Subcutaneous abdominal adipose tissue (tissue), 5 donors: ENCODE measurements around the gene AHNAK.

Experiments used
- H3K27ac ChIP-seq: one replicate; pipeline ENCODE4 v1.7.0; 2013; ENCODE audit warnings: low read depth, mild to moderate bottlenecking, inconsistent platforms, low read length, moderate library complexity
- H3K27me3 ChIP-seq, 5 donors: one replicate each; pipeline ENCODE4 v1.7.0; 2013; ENCODE audit warnings: low read length in 5 of 5, inconsistent platforms in 1 of 5; ENCODE audit not compliant: control insufficient read depth in 5 of 5, insufficient read depth in 4 of 5
- H3K36me3 ChIP-seq, 5 donors: one replicate each; pipeline ENCODE4 v1.7.0; 2013; ENCODE audit warnings: low read length in 5 of 5; ENCODE audit not compliant: control insufficient read depth in 5 of 5, insufficient read depth in 5 of 5
- H3K4me1 ChIP-seq, 5 donors: one replicate each; pipeline ENCODE4 v1.7.0; 2013; ENCODE audit warnings: low read length in 5 of 5, mild to moderate bottlenecking in 3 of 5, moderate library complexity in 1 of 5; ENCODE audit not compliant: control insufficient read depth in 5 of 5, insufficient read depth in 5 of 5
- H3K4me3 ChIP-seq, 5 donors: one replicate each; pipeline ENCODE4 v1.7.0; 2013; ENCODE audit warnings: low read length in 5 of 5, low read depth in 1 of 5
- H3K9ac ChIP-seq, 5 donors: one replicate each; pipeline ENCODE4 v1.7.0; 2013; ENCODE audit warnings: low read length in 5 of 5, mild to moderate bottlenecking in 4 of 5, moderate library complexity in 3 of 5
- H3K9me3 ChIP-seq, 5 donors: one replicate each; pipeline ENCODE4 v1.7.0; 2013; ENCODE audit warnings: low read length in 5 of 5; ENCODE audit not compliant: control insufficient read depth in 5 of 5
- donor health status: healthy.
- donor health status: healthy.
- donor health status: healthy.
- donor health status: healthy.
- donor health status: healthy.

The AHNAK gene

GRCh38 chr11:62395885-62396551 lies 150.6 kb downstream of the AHNAK start:
- Histone ChIP-seq H3K27ac (peak overlapping the region; percentile 3), H3K4me1 (peaks cover 14 to 57% (median 52%) of the 10 kb centered on the region in 5 donors), H3K36me3 (peaks cover 0 to 8% (median 0%) of the 10 kb centered on the region in 5 donors), H3K9ac (no peak overlapping the region), H3K27me3 (no peaks in the 10 kb centered on the region), H3K9me3 (no peaks in the 10 kb centered on the region), H3K4me3 (no peak overlapping the region)

DNA sequence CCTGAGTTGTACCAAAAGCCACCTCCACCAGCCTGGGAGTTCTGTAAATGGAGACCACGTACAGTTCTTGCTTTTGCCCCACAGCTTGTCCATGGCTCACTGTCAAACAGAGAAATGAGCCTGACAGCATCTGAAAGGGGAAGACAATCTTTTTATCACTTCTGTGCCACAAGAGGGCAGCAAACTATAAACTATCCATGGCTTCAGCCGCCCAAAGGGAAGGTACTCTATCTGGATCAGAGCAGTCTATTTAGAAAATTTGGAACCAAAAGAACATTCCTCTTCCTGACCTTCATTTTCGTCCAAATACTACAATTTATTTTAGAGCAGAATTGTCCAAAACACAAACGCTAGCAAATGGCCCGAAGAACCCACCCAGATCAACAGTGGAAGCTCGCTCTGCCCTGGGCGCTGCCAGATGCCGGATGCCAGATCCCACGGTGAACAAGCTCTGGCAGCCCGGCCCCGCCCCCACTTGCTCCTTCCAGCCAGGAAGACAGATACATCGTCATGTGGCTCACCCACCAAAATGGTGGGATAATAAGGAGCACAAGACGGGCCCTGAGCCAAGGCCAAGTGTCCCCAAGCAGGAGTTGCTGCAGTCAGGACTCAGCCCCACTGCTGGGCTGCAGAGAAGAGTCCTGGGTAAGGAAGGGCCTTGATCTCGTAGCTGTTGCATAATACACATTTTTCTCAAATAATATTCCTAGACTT lies 151.6 kb downstream of the AHNAK start:
- H3K36me3 ChIP-seq, result peaks cover 0 to 8% (median 0%) of the 10 kb centered on the region in 5 donors
- no peaks in the 10 kb centered on the region for H3K27me3 ChIP-seq
- peak overlapping the region; percentile 44 to 65 (median 48) for H3K4me3 ChIP-seq
- H3K27ac ChIP-seq, result peak overlapping the region; percentile 85
- H3K4me1 ChIP-seq, result peaks cover 8 to 47% (median 41%) of the 10 kb centered on the region in 5 donors
- H3K9me3 ChIP-seq, result no peaks in the 10 kb centered on the region
- peak overlapping the region in 2 of 5 donors; percentile 49 to 51 for H3K9ac ChIP-seq

DNA sequence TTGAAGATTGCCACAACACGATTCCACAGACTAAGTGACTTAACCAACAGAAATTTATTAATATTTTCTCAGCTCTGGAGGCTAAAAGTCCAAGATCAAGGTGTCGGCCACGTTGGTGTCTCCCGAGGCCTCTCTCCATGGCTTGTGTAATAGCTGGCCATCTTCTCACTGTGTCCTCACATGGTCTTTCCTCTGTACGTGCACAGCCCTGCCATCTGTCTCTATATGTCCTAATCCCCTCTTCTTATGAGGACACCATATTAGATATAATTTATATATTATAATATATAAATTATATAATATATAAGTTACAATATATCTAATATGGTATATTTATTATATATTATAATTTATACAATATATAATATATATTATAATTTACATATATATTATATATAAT lies 152.9 kb downstream of the AHNAK start:
- no peaks in the 10 kb centered on the region for H3K9me3 ChIP-seq
- H3K36me3 ChIP-seq, result peaks cover 0 to 8% (median 0%) of the 10 kb centered on the region in 5 donors
- H3K27me3 ChIP-seq, result no peaks in the 10 kb centered on the region
- no peak overlapping the region for H3K27ac ChIP-seq
- no peak overlapping the region for H3K4me3 ChIP-seq
- H3K4me1 ChIP-seq, result peaks cover 3 to 34% (median 29%) of the 10 kb centered on the region in 5 donors
- no peak overlapping the region for H3K9ac ChIP-seq

GRCh38 chr11:62393061-62393611 lies 153.5 kb downstream of the AHNAK start:
- H3K4me3 ChIP-seq, result no peak overlapping the region
- no peaks in the 10 kb centered on the region for H3K9me3 ChIP-seq
- peak overlapping the region in 1 of 5 donors; percentile 18 for H3K9ac ChIP-seq
- peaks cover 3 to 28% (median 23%) of the 10 kb centered on the region in 5 donors for H3K4me1 ChIP-seq
- no peak overlapping the region for H3K27ac ChIP-seq
- no peaks in the 10 kb centered on the region for H3K27me3 ChIP-seq
- H3K36me3 ChIP-seq, result peaks cover 0 to 8% (median 0%) of the 10 kb centered on the region in 5 donors

DNA sequence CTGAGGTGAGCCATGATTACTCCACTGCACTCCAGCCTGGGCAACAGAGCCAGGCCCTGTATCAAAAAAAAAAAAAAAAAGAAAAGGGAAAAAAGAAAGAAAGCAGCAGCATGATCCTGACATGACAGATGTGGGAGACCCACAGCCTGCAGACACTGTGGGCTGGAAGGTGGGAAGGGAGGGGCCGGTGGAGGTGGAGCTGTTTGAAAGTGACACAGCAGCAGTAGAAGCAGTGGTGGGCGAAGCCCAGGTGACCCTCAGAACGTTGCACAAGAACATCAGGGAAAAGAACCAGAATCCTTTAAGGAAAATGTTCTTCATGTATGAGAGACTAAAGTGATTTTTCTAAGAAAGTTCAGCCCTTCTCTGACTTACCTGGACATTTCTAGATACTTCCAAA lies 154.1 kb downstream of the AHNAK start:
- Histone ChIP-seq H3K36me3 (peaks cover 0 to 8% (median 0%) of the 10 kb centered on the region in 5 donors), H3K9me3 (no peaks in the 10 kb centered on the region), H3K27me3 (no peaks in the 10 kb centered on the region), H3K27ac (no peak overlapping the region), H3K9ac (no peak overlapping the region), H3K4me3 (no peak overlapping the region), H3K4me1 (peaks cover 3 to 23% (median 17%) of the 10 kb centered on the region in 5 donors)

- Histone ChIP-seq H3K36me3 (peaks cover 0 to 8% (median 0%) of the 10 kb centered on the region in 5 donors), H3K27me3 (no peaks in the 10 kb centered on the region), H3K4me1 (peaks cover 3 to 21% (median 17%) of the 10 kb centered on the region in 5 donors), H3K27ac (no peak overlapping the region), H3K4me3 (no peak overlapping the region), H3K9me3 (no peaks in the 10 kb centered on the region), H3K9ac (no peak overlapping the region)
These were observed 154.8 kb downstream of the AHNAK start for GRCh38 chr11:62391642-62392425.

DNA sequence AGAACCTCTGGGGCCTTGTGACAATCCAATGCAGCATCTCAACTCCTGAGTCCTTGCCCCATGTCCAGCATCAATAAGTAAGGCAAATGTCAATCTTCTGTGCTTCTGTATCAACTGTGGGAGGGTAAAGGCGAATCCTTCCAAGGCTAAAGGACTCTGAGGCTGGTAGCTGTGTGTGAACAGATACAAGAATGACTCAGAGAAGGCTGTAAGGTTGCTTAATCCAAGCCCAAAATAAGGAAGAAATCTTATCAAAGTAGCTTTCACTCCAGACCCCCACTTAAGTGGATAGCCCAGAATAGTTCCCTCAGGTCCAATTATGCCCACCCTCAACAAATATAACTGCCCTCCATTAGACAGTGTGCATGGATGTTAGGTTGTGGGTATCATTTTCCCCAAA lies 155.9 kb downstream of the AHNAK start:
- H3K9ac ChIP-seq, result no peak overlapping the region
- no peaks in the 10 kb centered on the region for H3K9me3 ChIP-seq
- no peaks in the 10 kb centered on the region for H3K27me3 ChIP-seq
- peaks cover 0 to 8% (median 0%) of the 10 kb centered on the region in 5 donors for H3K36me3 ChIP-seq
- H3K4me3 ChIP-seq, result no peak overlapping the region
- no peak overlapping the region for H3K27ac ChIP-seq
- H3K4me1 ChIP-seq, result peaks cover 3 to 19% (median 17%) of the 10 kb centered on the region in 5 donors

DNA sequence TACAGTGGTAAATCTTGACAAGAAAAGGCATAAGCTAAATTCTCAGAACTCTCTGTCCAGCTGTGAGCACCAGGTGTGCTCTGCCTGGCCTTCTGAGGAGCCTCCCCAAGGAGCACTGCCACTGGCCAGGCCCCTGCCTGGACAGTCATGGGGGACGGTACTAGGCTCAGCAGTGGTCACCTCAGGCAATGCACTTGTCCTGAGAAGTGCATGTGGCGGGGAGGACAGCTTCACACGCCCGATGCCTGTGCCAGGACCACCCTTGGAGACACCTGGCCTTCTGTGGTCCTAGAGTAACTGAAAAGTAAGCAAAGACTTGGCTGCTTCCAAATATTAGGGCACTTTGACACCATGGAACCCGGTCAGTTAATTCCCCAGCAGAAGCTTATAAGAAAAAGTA lies 156.4 kb downstream of the AHNAK start:
- Histone ChIP-seq H3K9me3 (no peaks in the 10 kb centered on the region), H3K4me1 (peaks cover under 1 to 16% (median 14%) of the 10 kb centered on the region in 5 donors), H3K36me3 (peaks cover 0 to 8% (median 0%) of the 10 kb centered on the region in 5 donors), H3K9ac (no peak overlapping the region), H3K4me3 (no peak overlapping the region), H3K27me3 (no peaks in the 10 kb centered on the region), H3K27ac (no peak overlapping the region)

DNA sequence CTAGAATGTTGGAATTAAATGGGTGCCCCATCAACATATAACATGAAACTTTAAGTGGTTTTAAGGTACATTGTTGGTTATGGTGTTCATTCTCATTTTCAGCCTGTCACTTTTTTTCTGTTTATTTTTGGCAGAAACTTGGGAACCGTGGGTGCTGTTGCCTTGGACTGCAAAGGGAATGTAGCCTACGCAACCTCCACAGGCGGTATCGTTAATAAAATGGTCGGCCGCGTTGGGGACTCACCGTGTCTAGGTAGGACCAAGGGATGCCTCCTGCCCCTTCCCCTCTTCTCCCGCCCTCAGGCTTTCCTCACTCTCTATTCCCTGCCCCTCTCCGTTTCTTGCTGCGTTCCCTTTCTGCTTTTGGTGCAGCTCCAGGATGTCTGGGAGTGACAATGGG lies 157.6 kb downstream of the AHNAK start:
- H3K4me3 ChIP-seq, result no peak overlapping the region
- H3K27ac ChIP-seq, result no peak overlapping the region
- H3K4me1 ChIP-seq, result peaks cover 0 to 9% (median 5%) of the 10 kb centered on the region in 5 donors
- H3K9me3 ChIP-seq, result no peaks in the 10 kb centered on the region
- peaks cover 0 to 8% (median 0%) of the 10 kb centered on the region in 5 donors for H3K36me3 ChIP-seq
- H3K9ac ChIP-seq, result no peak overlapping the region
- no peaks in the 10 kb centered on the region for H3K27me3 ChIP-seq
